ENCODE results near the gene TMEM184B. TPM values are rescaled to one million over a fixed set of nuclear protein-coding genes. Genes with fewer than 3 reads are reported as not detected.
"Not testable (repeated sequence)": the region's sequence is repeated elsewhere in the genome, so short reads cannot be mapped to it uniquely, and the experiment has no call there.

Gene TMEM184B
- total and polyA plus RNA-seq, 10 donors = 5.0 to 105 (median 45.1) TPM

DNA sequence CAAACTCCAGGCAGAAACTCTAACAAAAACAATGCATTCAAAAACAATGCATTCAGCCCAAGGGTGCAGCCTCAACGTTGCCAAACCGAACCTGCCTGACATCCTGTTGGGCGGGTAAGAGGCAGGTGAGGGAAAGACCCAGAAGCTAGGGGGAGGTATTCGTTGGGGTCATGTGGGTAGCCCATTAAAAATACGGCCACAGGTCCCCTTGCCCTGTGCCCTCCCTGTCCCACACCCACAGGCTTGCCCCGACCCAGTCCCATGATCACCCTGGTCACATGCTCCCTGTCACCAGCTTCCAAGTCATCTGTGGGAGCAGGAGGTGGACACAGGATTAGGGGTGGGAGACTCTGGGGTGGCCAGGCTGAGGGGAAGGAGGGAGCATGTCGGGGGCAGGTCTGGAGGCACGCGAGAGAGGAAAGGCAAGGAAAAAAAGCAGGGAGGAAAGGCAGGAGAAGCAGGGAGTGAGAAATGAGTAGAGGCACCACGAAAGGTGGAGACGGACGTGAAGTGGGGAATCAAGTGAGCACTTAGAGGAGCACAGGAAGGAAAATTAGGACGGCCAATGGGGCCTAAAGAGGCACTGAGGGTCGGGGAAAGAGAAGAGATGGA lies 91.9 kb downstream of the TMEM184B start:
- 7 to 13% (median 8%) methylated on average over 14 of the region's 14 CpGs for WGBS, 5 donors
- no peaks in the 10 kb centered on the region for H3K9me3 ChIP-seq
- no peaks in the 10 kb centered on the region for H3K27me3 ChIP-seq (replicated peaks in 1 of 7)
- H3K4me1 ChIP-seq = peaks cover 24 to 58% (median 36%) of the 10 kb centered on the region in 6 donors
- DNase-seq = peak; percentile 85
- intact Hi-C loops (cut with DNase I; ENCODE audit: low total_unique reads) = no loop called here
- H3K27ac ChIP-seq = peak overlapping the region; percentile 83 to 96 (median 90)
- no peaks in the 10 kb centered on the region for H3K36me3 ChIP-seq
- TF ChIP-seq, protein P1, sequence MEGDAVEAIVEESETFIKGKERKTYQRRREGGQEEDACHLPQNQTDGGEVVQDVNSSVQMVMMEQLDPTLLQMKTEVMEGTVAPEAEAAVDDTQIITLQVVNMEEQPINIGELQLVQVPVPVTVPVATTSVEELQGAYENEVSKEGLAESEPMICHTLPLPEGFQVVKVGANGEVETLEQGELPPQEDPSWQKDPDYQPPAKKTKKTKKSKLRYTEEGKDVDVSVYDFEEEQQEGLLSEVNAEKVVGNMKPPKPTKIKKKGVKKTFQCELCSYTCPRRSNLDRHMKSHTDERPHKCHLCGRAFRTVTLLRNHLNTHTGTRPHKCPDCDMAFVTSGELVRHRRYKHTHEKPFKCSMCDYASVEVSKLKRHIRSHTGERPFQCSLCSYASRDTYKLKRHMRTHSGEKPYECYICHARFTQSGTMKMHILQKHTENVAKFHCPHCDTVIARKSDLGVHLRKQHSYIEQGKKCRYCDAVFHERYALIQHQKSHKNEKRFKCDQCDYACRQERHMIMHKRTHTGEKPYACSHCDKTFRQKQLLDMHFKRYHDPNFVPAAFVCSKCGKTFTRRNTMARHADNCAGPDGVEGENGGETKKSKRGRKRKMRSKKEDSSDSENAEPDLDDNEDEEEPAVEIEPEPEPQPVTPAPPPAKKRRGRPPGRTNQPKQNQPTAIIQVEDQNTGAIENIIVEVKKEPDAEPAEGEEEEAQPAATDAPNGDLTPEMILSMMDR (IDR thresholded peaks at IDR 0.05 in 8 of 11, conservative IDR thresholded peaks at IDR 0.05 in 3 of 11) = no peak
- TF ChIP-seq POLR2A (IDR thresholded peaks at IDR 0.05) = no peak
- no peak for TF ChIP-seq POLR2AphosphoS5 (IDR thresholded peaks at IDR 0.05)
- H3K4me3 ChIP-seq = peak overlapping the region; percentile 41 to 74 (median 56)

DNA sequence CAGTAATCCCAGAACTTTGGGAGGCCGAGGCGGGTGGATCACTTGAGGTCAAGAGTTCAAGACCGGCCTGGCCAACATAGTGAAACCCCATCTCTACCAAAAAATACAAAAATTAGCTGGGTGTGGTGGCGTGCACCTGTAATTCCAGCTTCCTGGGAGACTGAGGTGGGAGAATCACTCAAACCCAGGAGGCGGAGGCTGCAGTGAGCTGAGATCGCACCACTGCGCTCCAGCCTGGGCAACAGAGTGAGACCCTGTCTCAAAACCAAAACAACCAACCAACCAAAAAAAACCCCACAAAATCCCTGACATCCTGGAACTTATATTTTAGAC lies 94.2 kb downstream of the TMEM184B start:
- H3K27me3 ChIP-seq (replicated peaks in 1 of 7); H3K36me3 ChIP-seq; intact Hi-C loops (cut with DNase I; ENCODE audit: low total_unique reads); H3K4me3 ChIP-seq; H3K9me3 ChIP-seq; DNase-seq: not testable (repeated sequence)
- 95 to 100% (median 98%) methylated on average over 7 of the region's 7 CpGs for WGBS, 5 donors
- peak overlapping the region in 3 of 8 donors; percentile 51 to 96 (median 78) for H3K27ac ChIP-seq
- peaks cover 28 to 79% (median 52%) of the 10 kb centered on the region in 6 donors for H3K4me1 ChIP-seq

DNA sequence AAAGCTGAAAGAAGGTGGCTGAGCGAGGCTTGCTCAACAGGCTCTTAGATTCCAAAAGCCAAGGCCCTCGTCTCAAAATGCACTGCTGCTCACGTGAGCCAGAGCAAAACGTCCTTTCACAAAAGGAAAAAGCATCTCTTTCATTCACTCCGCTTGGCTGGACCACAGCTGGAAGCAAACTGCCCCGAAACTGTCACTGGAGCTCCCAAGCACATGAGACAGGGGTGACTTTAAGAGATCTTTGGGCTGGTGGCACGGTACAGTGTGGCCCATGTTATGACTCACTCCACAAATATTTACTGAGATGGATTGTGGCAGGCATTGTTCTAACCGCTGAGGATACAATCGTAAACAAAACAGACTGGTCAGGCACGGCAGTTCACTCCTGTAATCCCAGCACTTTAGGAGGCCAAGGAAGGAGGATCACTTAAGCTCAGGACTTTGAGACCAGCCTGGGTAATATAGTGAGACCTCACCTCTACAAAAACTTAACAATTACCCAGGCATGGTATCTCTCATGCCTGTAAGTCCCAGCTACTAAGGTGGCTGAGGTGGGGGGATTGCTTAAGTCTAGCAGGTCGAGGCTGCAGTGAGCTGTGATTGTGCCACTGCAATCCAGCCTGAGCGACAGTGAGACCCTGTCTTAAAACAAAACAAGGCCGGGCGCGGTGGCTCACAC lies 94.7 kb downstream of the TMEM184B start:
- TF ChIP-seq POLR2AphosphoS5 (IDR thresholded peaks at IDR 0.05) = no peak
- TF ChIP-seq, protein P1 (IDR thresholded peaks at IDR 0.05 in 8 of 11, conservative IDR thresholded peaks at IDR 0.05 in 3 of 11) = no peak
- no peak for TF ChIP-seq POLR2A (IDR thresholded peaks at IDR 0.05)
- Histone ChIP-seq H3K4me1 (peaks cover 32 to 84% (median 57%) of the 10 kb centered on the region in 6 donors), H3K9me3 (no peaks in the 10 kb centered on the region), H3K27ac (peak overlapping the region in 6 of 8 donors; percentile 36 to 78 (median 49)), H3K27me3 (replicated peaks in 1 of 7) (no peaks in the 10 kb centered on the region), H3K4me3 (no peak overlapping the region), H3K36me3 (no peaks in the 10 kb centered on the region)
- intact Hi-C loops (cut with DNase I; ENCODE audit: low total_unique reads) = no loop called here
- no peak for DNase-seq
- WGBS, 5 donors = 75 to 81% (median 80%) methylated on average over 14 to 15 of the region's 15 CpGs

DNA sequence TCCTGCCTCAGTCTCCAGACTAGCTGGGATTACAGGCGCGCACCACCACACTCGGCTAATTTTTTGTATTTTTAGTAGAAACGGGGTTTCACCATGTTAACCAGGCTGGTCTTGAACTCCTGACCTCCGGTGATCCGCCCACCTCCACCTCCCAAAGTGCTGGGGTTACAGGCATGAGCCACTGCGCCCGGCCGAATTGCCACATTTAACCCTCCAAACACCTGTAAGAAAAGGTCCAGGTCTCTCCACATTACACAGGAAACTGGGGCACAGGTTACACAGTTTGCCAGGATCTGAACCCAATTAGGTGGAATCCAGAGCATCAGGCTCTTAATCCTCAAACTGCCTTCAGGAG lies 95.3 kb downstream of the TMEM184B start:
- peak overlapping the region in 6 of 8 donors; percentile 36 to 78 (median 49) for H3K27ac ChIP-seq
- H3K27me3 ChIP-seq (replicated peaks in 1 of 7); DNase-seq; H3K36me3 ChIP-seq; H3K9me3 ChIP-seq; intact Hi-C loops (cut with DNase I; ENCODE audit: low total_unique reads); H3K4me3 ChIP-seq: not testable (repeated sequence)
- H3K4me1 ChIP-seq = peaks cover 32 to 86% (median 61%) of the 10 kb centered on the region in 6 donors
- 87 to 97% (median 91%) methylated on average over 9 of the region's 9 CpGs for WGBS, 5 donors

DNA sequence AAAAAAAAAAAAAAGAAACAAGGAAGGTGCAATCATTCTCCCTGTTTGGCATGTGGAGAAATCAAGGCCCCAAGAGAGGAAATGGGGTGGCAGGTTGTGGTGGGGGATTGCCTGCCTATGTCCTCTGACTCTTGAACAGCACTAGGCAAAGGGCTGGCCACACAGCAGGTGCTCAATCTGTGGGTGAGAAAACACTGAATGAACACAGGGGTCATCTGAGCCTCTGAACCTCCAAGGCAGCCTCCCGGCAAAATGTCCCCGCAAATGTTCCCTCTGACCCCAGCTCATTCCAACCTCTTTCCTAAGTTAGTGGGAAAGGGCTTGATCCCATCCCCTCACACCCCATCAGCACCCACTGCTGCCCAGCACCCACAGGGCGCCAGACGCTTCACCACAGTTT lies 95.8 kb downstream of the TMEM184B start:
- no peaks in the 10 kb centered on the region for H3K27me3 ChIP-seq (replicated peaks in 1 of 7)
- 81 to 92% (median 88%) methylated on average over 4 of the region's 4 CpGs for WGBS, 5 donors
- H3K36me3 ChIP-seq = no peaks in the 10 kb centered on the region
- peak overlapping the region in 7 of 8 donors; percentile 45 to 78 (median 67) for H3K27ac ChIP-seq
- H3K4me1 ChIP-seq = peaks cover 32 to 86% (median 61%) of the 10 kb centered on the region in 6 donors
- DNase-seq = no peak
- no peak overlapping the region for H3K4me3 ChIP-seq
- H3K9me3 ChIP-seq = no peaks in the 10 kb centered on the region
- intact Hi-C loops (cut with DNase I; ENCODE audit: low total_unique reads) = no loop called here
- TF ChIP-seq POLR2A (IDR thresholded peaks at IDR 0.05) = no peak
- TF ChIP-seq, protein P1 (IDR thresholded peaks at IDR 0.05 in 8 of 11, conservative IDR thresholded peaks at IDR 0.05 in 3 of 11) = no peak

Data from spleen (tissue), 11 donors.